GM18873 (cell line): Measurements from ENCODE around the gene RNASE7.
"Not testable (repeated sequence)": the region's sequence is repeated elsewhere in the genome, so short reads cannot be mapped to it uniquely, and the experiment has no call there.

Experiments used
- ATAC-seq: cut with Tn5 transposase; IDR thresholded peaks from one replicate; pipeline ENCODE4 v1.9.1; 2021; ENCODE audit warnings: mild to moderate bottlenecking, moderate library complexity, moderate number of reproducible peaks; ENCODE audit not compliant: unreplicated experiment, low FRiP score

RNASE7 gene

GRCh38 chr14:21041676-21042433, at the start of gene RNASE7:
Gene RNASE7 (plus strand): TSS chr14:21042362. CDS start chr14:21042993, 631 bp downstream.
- ATAC-seq = no peak

- ATAC-seq = no peak
Observed at GRCh38 chr14:20996521-20996920, 45.6 kb upstream of the RNASE7 start.

GRCh38 chr14:20997115-20997514, 45.0 kb upstream of the RNASE7 start:
- no peak for ATAC-seq

- ATAC-seq = no peak
Observed at GRCh38 chr14:20997564-20997963, 44.6 kb upstream of the RNASE7 start.

- no peak for ATAC-seq
Observed at GRCh38 chr14:20998139-20998538, 44.0 kb upstream of the RNASE7 start.

- ATAC-seq = no peak
Observed at GRCh38 chr14:20998674-20999366, 43.3 kb upstream of the RNASE7 start, which contains the start of gene SLC39A2. Gene SLC39A2 (plus strand): TSS chr14:20999293. CDS start chr14:20999447, 154 bp downstream.

GRCh38 chr14:20999591-20999990, 42.6 kb upstream of the RNASE7 start:
- no peak for ATAC-seq

- ATAC-seq = no peak
Observed at GRCh38 chr14:21001218-21001617, 40.9 kb upstream of the RNASE7 start.

GRCh38 chr14:21003788-21004346, 38.3 kb upstream of the RNASE7 start:
- no peak for ATAC-seq

- not testable (repeated sequence) for ATAC-seq
Observed at GRCh38 chr14:21009721-21010120, 32.4 kb upstream of the RNASE7 start.

- no peak for ATAC-seq
Observed at GRCh38 chr14:21011136-21011535, 31.0 kb upstream of the RNASE7 start.

GRCh38 chr14:21014761-21015190, 27.4 kb upstream of the RNASE7 start:
- no peak for ATAC-seq

GRCh38 chr14:21015312-21015711, 26.9 kb upstream of the RNASE7 start:
- no peak for ATAC-seq

- no peak for ATAC-seq
Observed at GRCh38 chr14:21016413-21017190, 25.6 kb upstream of the RNASE7 start.

- ATAC-seq = no peak
Observed at GRCh38 chr14:21017528-21018245, 24.5 kb upstream of the RNASE7 start.

- no peak for ATAC-seq
Observed at GRCh38 chr14:21018286-21018685, 23.9 kb upstream of the RNASE7 start.

GRCh38 chr14:21018781-21019180, 23.4 kb upstream of the RNASE7 start:
- no peak for ATAC-seq

- ATAC-seq = no peak
Observed at GRCh38 chr14:21019366-21019765, 22.8 kb upstream of the RNASE7 start.

GRCh38 chr14:21020977-21021545, 21.1 kb upstream of the RNASE7 start:
- ATAC-seq = no peak

- no peak for ATAC-seq
Observed at GRCh38 chr14:21022686-21023085, 19.5 kb upstream of the RNASE7 start.
